ENCODE results near the gene GPHA2. TPM values are rescaled to one million over a fixed set of nuclear protein-coding genes. Genes with fewer than 3 reads are reported as not detected.

The GPHA2 gene
- polyA plus RNA-seq, 1 of the 3 experiments (the other 2 are of a cell fraction), result not detected

Small RNA genes within 50 kb of the gene (small RNA-seq; reads per million reads assigned to genes)
- gene MIR6749, result 0 to 2.0 (median 0) reads per million in 7 experiments
- 0 to 0.20 (median 0) reads per million in 7 experiments for gene MIR6750

Other genes starting within 250 kb of the GPHA2 start
- gene NRXN2, start 212.7 kb downstream of the GPHA2 start, polyA plus RNA-seq (2012; rRNA removed), result 0.15 TPM in 2 replicates
- 1.6 and 2.2 TPM in 2 replicates for gene RASGRP2, start 191.8 kb downstream of the GPHA2 start, polyA plus RNA-seq (2012; rRNA removed)
- 0.08 TPM in 2 replicates for gene PYGM, start 175.9 kb downstream of the GPHA2 start, polyA plus RNA-seq (2012; rRNA removed)
- 59.4 and 66.3 TPM in 2 replicates for gene SF1, start 157.4 kb downstream of the GPHA2 start, polyA plus RNA-seq (2012; rRNA removed)
- gene MAP4K2, start 132.7 kb downstream of the GPHA2 start, polyA plus RNA-seq (2012; rRNA removed), result 17.4 and 20.0 TPM in 2 replicates
- 40.7 and 52.9 TPM in 2 replicates for gene MEN1, start 125.3 kb downstream of the GPHA2 start, polyA plus RNA-seq (2012; rRNA removed)
- gene CDC42BPG, start 91.2 kb downstream of the GPHA2 start, polyA plus RNA-seq (2012; rRNA removed), result 0.33 and 0.42 TPM in 2 replicates
- 57.6 and 93.3 TPM in 2 replicates for gene EHD1, start 57.3 kb downstream of the GPHA2 start, polyA plus RNA-seq (2012; rRNA removed)
- 6.2 and 7.1 TPM in 2 replicates for gene ATG2A, start 18.7 kb downstream of the GPHA2 start, polyA plus RNA-seq (2012; rRNA removed)
- gene PPP2R5B, start 11.2 kb downstream of the GPHA2 start, polyA plus RNA-seq (2012; rRNA removed), result 15.1 and 16.7 TPM in 2 replicates
- not detected in 2 replicates for gene MAJIN, start 36.2 kb upstream of the GPHA2 start, polyA plus RNA-seq (2012; rRNA removed)
- gene BATF2, start 61.1 kb upstream of the GPHA2 start, polyA plus RNA-seq (2012; rRNA removed), result 0.20 and 0.28 TPM in 2 replicates
- gene ARL2, start 78.3 kb upstream of the GPHA2 start, polyA plus RNA-seq (2012; rRNA removed), result 252 and 278 TPM in 2 replicates
- gene SNX15, start 91.5 kb upstream of the GPHA2 start, polyA plus RNA-seq (2012; rRNA removed), result 9.0 and 17.2 TPM in 2 replicates
- gene SAC3D1, start 105.3 kb upstream of the GPHA2 start, polyA plus RNA-seq (2012; rRNA removed), result 13.1 and 22.5 TPM in 2 replicates
- gene NAALADL1, start 122.7 kb upstream of the GPHA2 start, polyA plus RNA-seq (2012; rRNA removed), result not detected in 2 replicates
- 13.1 and 16.3 TPM in 2 replicates for gene CDCA5, start 148.1 kb upstream of the GPHA2 start, polyA plus RNA-seq (2012; rRNA removed)
- 55.7 and 75.9 TPM in 2 replicates for gene ZFPL1, start 148.3 kb upstream of the GPHA2 start, polyA plus RNA-seq (2012; rRNA removed)
- 59.1 and 59.9 TPM in 2 replicates for gene VPS51, start 160.3 kb upstream of the GPHA2 start, polyA plus RNA-seq (2012; rRNA removed)
- 87.8 and 90.0 TPM in 2 replicates for gene TM7SF2, start 176.0 kb upstream of the GPHA2 start, polyA plus RNA-seq (2012; rRNA removed)
- gene ZNHIT2, start 181.8 kb upstream of the GPHA2 start, polyA plus RNA-seq (2012; rRNA removed), result 5.6 and 5.9 TPM in 2 replicates
- 912 and 1,210 TPM in 2 replicates for gene FAU, start 186.2 kb upstream of the GPHA2 start, polyA plus RNA-seq (2012; rRNA removed)
- gene MRPL49, start 186.4 kb upstream of the GPHA2 start, polyA plus RNA-seq (2012; rRNA removed), result 56.7 and 89.7 TPM in 2 replicates
- gene SYVN1, start 198.6 kb upstream of the GPHA2 start, polyA plus RNA-seq (2012; rRNA removed), result 14.9 and 31.9 TPM in 2 replicates
- not detected in 2 replicates for gene SPDYC, start 234.3 kb upstream of the GPHA2 start, polyA plus RNA-seq (2012; rRNA removed)
- 78.6 and 92.2 TPM in 2 replicates for gene CAPN1, start 246.0 kb upstream of the GPHA2 start, polyA plus RNA-seq (2012; rRNA removed)